Measurements from ENCODE around the gene MEGF11.

- TF ChIP-seq CTCF (conservative IDR thresholded peaks at IDR 0.05; ENCODE audit: low read length) (no peak), EZH2phosphoT487 (IDR thresholded peaks at IDR 0.05; ENCODE audit: borderline replicate concordance) (no peak)
Measured at GRCh38 chr15:65921780-65922179, 331.8 kb downstream of the MEGF11 start.
